Measurements from ENCODE around the gene SPTLC3. TPM values are rescaled to one million over a fixed set of nuclear protein-coding genes. Genes with fewer than 3 reads are reported as not detected.

Gene SPTLC3
- total and polyA plus RNA-seq, 2 of the 13 experiments (the other 11 are each of a cell fraction or from before 2014, with no cell fraction given), result 20.5 to 95.6 TPM

DNA sequence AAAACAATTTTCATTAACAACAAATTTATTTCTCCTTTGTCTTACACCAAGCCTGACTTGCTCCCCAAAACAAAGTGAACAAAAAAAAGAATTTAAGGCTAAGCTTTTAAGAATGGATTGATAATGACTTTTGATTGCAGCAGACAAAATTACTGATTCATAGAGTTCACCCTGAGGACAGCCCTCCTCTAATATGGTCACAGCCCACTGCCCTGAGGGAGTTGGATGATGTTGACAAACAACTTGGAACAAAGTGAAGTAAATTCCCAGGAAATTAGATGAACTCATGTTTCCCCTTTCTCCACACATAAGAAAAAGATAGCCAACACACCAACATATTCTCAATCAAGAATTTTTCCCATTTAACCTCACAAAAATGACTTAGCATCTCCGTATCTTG is 204.6 kb downstream of the SPTLC3 start:
- WGBS (ENCODE audit: low lambda C conversion rate), result 89% methylated on average over 1 of the region's 1 CpG
- no peaks in the 10 kb centered on the region for H3K36me3 ChIP-seq (replicated peaks in 1 of 2; ENCODE audit: control insufficient read depth in 1 of 2, insufficient read depth in 2 of 2, low read length in 2 of 2)
- ChIA-PET POLR2A (no interaction called here), CTCF (ENCODE audit: low intra/inter-chr PET ratio, low total read pairs) (no interaction called here)
- ATAC-seq (no peak), FAIRE-seq (no peak), DNase-seq (ENCODE audit: low spot score) (no peak)
- peaks cover 14% of the 10 kb centered on the region for H3K4me1 ChIP-seq (ENCODE audit: insufficient read depth, low read length)
- no peak overlapping the region for H3K4me3 ChIP-seq (replicated peaks in 1 of 3; ENCODE audit: insufficient read depth in 1 of 3, low read depth in 2 of 3, low read length in 3 of 3)
- no peak overlapping the region for H3K9ac ChIP-seq (ENCODE audit: insufficient read depth, low read depth, low read length)
- TF ChIP-seq ZNF326 (CRISPR knock-in tag; IDR thresholded peaks at IDR 0.05; ENCODE audit: borderline replicate concordance), result no peak
- no peak for TF ChIP-seq ZSCAN30 (CRISPR knock-in tag; IDR thresholded peaks at IDR 0.05)
- no peak for TF ChIP-seq GTF3A (CRISPR knock-in tag; conservative IDR thresholded peaks at IDR 0.05)
- no peak for TF ChIP-seq ZNF549 (CRISPR knock-in tag; IDR thresholded peaks at IDR 0.05)
- TF ChIP-seq ZNF331 (CRISPR knock-in tag; IDR thresholded peaks at IDR 0.05), result no peak
- TF ChIP-seq ZNF441 (CRISPR knock-in tag; IDR thresholded peaks at IDR 0.05; ENCODE audit: borderline replicate concordance), result no peak
- TF ChIP-seq MAFG (CRISPR knock-in tag; IDR thresholded peaks at IDR 0.05), result no peak
- no peak for TF ChIP-seq ZNF225 (CRISPR knock-in tag; IDR thresholded peaks at IDR 0.05)
- TF ChIP-seq ZNF503 (CRISPR knock-in tag; IDR thresholded peaks at IDR 0.05), result no peak
- no peak for TF ChIP-seq ZMYM3 (CRISPR knock-in tag; IDR thresholded peaks at IDR 0.05)
- TF ChIP-seq ATRX (CRISPR knock-in tag; IDR thresholded peaks at IDR 0.05; ENCODE audit: borderline replicate concordance), result no peak
- TF ChIP-seq ZKSCAN5 (CRISPR knock-in tag; IDR thresholded peaks at IDR 0.05), result no peak
- TF ChIP-seq MBNL3 (CRISPR knock-in tag; conservative IDR thresholded peaks at IDR 0.05), result no peak
- TF ChIP-seq REXO4 (CRISPR knock-in tag; IDR thresholded peaks at IDR 0.05; ENCODE audit: borderline replicate concordance), result no peak
- TF ChIP-seq ZNF34 (CRISPR knock-in tag; IDR thresholded peaks at IDR 0.05; ENCODE audit: borderline replicate concordance), result no peak
- TF ChIP-seq MXD4 (CRISPR knock-in tag; IDR thresholded peaks at IDR 0.05), result no peak
- no peak for TF ChIP-seq ZBTB38 (CRISPR knock-in tag; IDR thresholded peaks at IDR 0.05)
- no peak for TF ChIP-seq FOXK1 (CRISPR knock-in tag; IDR thresholded peaks at IDR 0.05; ENCODE audit: borderline replicate concordance, low read depth)
- no TSS peak for BruUV-seq (replicated peaks)
- no peak overlapping the region for H3K4me2 ChIP-seq (ENCODE audit: low read depth, low read length)
- no peak overlapping the region for H3K27ac ChIP-seq (ENCODE audit: extremely low read length, insufficient read depth, low read length)
- no peaks in the 10 kb centered on the region for H3K9me3 ChIP-seq (ENCODE audit: low read length)
- peaks cover 0 to 8% of the 10 kb centered on the region in 2 experiments; a peak in 1 of 5 replicates for H3K27me3 ChIP-seq (ENCODE audit: control insufficient read depth in 1 of 2, insufficient read depth in 2 of 2, low read length in 2 of 2)
- H3K79me2 ChIP-seq (ENCODE audit: insufficient read depth, low read length), result no peaks in the 10 kb centered on the region
- intact Hi-C loops (cut with micrococcal nuclease; ENCODE audit: unreplicated experiment), result no loop called here
- in situ Hi-C loops (cut with HindIII; ENCODE audit: extremely low pct_ligation_motif_present, low pct_unique_long_range_greater_than_20kb), result no loop called here
- H4K20me1 ChIP-seq (ENCODE audit: insufficient read depth, low read length), result no peaks in the 10 kb centered on the region
- H2AFZ ChIP-seq (ENCODE audit: low read length), result no peak overlapping the region
